Retinal pigment epithelial cell (primary cell): ENCODE results near the gene ARHGAP23.

Source experiments
- DNase-seq: peaks from one replicate; pipeline ENCODE4 v3.0.0-alpha.2; 2010; ENCODE audit warnings: low read depth
- H3K4me3 ChIP-seq: 2 replicates; pipeline ENCODE4 v1.5.1; 2011; ENCODE audit warnings: mild to moderate bottlenecking, low read length, control low read depth, moderate library complexity
- CTCF ChIP-seq: conservative IDR thresholded peaks from 2 replicates; pipeline ENCODE4 v1.5.1; 2011; ENCODE audit warnings: low read depth, low read length, control low read depth, inconsistent platforms

ARHGAP23 gene, protein sequence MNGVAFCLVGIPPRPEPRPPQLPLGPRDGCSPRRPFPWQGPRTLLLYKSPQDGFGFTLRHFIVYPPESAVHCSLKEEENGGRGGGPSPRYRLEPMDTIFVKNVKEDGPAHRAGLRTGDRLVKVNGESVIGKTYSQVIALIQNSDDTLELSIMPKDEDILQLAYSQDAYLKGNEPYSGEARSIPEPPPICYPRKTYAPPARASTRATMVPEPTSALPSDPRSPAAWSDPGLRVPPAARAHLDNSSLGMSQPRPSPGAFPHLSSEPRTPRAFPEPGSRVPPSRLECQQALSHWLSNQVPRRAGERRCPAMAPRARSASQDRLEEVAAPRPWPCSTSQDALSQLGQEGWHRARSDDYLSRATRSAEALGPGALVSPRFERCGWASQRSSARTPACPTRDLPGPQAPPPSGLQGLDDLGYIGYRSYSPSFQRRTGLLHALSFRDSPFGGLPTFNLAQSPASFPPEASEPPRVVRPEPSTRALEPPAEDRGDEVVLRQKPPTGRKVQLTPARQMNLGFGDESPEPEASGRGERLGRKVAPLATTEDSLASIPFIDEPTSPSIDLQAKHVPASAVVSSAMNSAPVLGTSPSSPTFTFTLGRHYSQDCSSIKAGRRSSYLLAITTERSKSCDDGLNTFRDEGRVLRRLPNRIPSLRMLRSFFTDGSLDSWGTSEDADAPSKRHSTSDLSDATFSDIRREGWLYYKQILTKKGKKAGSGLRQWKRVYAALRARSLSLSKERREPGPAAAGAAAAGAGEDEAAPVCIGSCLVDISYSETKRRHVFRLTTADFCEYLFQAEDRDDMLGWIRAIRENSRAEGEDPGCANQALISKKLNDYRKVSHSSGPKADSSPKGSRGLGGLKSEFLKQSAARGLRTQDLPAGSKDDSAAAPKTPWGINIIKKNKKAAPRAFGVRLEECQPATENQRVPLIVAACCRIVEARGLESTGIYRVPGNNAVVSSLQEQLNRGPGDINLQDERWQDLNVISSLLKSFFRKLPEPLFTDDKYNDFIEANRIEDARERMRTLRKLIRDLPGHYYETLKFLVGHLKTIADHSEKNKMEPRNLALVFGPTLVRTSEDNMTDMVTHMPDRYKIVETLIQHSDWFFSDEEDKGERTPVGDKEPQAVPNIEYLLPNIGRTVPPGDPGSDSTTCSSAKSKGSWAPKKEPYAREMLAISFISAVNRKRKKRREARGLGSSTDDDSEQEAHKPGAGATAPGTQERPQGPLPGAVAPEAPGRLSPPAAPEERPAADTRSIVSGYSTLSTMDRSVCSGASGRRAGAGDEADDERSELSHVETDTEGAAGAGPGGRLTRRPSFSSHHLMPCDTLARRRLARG (N-terminal part only)

GRCh38 chr17:38428112-38428642 is at the start of gene ARHGAP23:
TSS of gene ARHGAP23 (plus strand) at chr17:38428464. CDS start at chr17:38428486, 22 bp downstream.
- no peak for TF ChIP-seq CTCF
- H3K4me3 ChIP-seq, result peak within 1 kb of the TSS; percentile 65
- DNase-seq, result no peak

DNA sequence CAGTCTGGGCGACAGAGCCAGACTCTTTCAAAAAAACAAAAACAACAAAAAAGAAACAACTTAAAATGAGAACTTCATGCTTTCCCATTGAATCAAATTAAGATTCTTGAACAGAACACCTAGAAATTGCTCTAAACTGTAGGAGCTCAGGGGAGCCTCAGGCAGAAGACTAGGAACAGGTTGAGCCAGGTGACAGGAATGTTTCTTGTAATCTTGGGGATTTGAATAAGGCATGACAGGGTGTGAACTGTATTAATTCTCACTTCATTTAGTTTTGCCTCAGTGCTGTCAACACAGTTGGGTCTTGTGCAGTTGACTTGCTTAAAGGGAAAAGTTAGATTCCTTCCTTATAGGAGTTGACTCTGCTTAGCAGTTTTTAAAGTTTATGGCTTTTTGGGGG is 48.8 kb upstream of the ARHGAP23 start:
- no peak overlapping the region for H3K4me3 ChIP-seq

GRCh38 chr17:38395090-38395489 is 33.2 kb upstream of the ARHGAP23 start:
- TF ChIP-seq CTCF, result no peak
- no peak overlapping the region for H3K4me3 ChIP-seq
- DNase-seq, result no peak

More for the DNA sequence above, 48.8 kb upstream of the ARHGAP23 start:
- TF ChIP-seq CTCF, result no peak
- no peak for DNase-seq

DNA sequence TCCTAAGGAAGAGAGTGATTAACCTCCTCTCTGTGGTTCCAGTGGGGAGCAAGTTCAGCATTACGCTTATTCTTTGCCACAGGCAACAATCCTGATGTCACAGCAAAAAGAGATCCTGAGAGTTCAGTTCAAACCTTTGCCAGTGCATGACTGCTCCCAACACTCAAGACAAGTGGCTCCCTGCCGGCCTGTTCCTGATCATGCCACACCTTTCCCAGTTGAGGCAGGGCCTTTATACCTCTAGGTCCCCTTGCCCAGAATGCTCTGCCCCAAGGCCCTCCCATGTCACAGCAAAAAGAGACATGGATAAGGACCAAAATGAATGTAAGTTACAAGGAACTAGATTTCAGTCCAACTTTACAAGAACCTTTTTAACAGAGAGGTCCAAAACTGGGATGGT is 31.0 kb upstream of the ARHGAP23 start:
- H3K4me3 ChIP-seq, result no peak overlapping the region
- no peak for DNase-seq
- TF ChIP-seq CTCF, result no peak

DNA sequence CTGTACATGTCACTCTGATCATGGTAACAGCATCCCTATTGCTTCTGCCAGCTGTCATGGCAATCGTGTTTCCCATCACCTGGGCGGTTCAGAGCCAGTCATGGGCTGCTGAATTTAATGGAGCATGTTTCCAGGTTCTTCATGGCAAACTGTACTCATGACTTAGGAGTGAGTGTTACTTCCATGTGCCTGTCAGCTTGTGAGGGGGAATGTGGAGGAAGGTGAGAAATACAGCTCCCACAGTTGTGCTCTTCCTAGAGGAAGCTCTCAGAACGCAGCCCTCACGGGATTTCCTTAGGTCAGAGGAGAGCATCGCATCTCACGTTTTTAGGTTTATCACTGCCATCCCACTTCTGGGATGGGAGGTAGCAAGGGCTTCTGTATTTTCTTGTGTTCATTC is 28.0 kb upstream of the ARHGAP23 start:
- no peak overlapping the region for H3K4me3 ChIP-seq
- TF ChIP-seq CTCF, result no peak
- no peak for DNase-seq

DNA sequence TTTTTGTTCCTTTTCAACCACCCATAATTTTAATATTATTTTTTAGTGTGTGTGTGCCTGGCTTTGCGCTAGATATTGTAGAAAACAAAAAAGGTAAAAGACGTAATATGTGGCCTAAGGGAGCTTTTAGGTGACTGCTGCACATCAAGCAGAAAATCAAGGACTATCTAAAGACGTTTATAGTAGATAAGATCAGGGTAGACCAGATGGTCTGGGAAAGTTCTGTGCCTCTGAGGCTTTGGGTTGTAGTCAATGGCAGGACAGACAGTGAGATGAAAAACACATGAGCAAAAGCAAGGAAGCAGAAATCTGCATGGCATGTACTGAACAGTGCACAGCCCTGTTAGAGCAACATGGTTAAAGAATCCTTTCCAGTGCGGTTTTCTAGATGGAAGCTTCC is 26.8 kb upstream of the ARHGAP23 start:
- no peak for TF ChIP-seq CTCF
- H3K4me3 ChIP-seq, result no peak overlapping the region
- DNase-seq, result no peak
